NOMO-1 treated with dmso at 0.1 percent for 144 hours (cell line): ENCODE measurements around the gene OR2W3.
"Not testable (repeated sequence)": the region's sequence is repeated elsewhere in the genome, so short reads cannot be mapped to it uniquely, and the experiment has no call there.

Experiments
- DNase-seq: peaks from one replicate; lab custom pipeline; 2025; ENCODE audit not compliant: unreplicated experiment; lab: John Stamatoyannopoulos, UW

Gene OR2W3

DNA sequence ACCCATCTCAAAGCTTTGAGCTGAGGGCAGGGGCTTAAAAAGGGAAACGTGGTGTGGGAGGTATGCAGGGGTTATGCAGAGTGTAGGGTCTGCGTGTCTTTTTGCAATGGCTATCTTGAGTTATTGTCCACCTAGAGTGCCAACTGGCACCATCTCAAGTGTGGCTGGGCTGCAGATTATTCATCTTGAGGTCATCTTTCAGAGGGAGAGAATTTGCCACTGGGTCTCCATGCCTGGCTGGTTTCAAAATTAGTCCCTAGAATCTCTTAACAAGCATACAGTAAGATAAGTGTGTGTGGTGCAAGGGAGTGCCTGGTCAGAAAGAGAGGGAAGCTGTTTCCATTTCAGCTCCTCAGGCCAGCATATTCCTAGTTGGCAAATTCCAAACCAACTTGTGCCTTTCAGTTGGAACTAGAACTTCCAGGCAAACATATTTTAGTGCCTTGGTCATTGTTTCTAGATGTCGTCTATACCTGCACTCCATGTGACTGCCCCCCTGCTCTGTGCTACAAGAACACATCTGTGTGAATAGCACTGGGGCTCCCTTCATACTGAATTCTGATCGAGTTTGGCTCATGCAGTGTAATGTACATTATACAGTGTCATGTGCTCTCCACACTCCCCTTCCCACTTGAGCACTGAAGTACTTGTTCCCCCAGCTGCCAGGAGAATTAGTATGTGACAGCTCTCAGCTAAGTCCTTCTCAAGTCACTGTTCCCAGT lies 19.7 kb downstream of the OR2W3 start:
- no peak for DNase-seq

DNA sequence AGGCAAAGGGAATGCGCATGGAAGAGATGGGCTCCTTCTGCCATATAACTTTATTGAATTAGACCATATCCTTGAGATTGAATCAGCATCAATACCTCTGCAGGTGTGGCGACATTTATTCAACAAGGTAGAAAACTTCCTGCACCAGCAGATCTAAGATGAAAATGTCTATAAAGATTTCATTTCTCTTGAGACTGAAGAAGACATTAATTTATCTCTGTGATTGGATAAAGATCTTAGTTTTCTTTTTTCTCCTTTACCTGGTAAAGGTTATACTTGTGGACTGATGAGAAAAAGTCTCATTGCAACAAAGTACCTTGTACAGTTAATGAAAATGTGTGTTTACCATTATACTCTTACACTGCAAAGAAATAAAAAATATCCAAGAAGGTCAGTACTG lies 24.6 kb downstream of the OR2W3 start, which contains the start of gene OR2T8:
OR2T8 (plus strand) TSS at position 301 of the 400 bp plus-strand sequence. CDS start 766 bp downstream, outside the sequence.
- no peak for DNase-seq

DNA sequence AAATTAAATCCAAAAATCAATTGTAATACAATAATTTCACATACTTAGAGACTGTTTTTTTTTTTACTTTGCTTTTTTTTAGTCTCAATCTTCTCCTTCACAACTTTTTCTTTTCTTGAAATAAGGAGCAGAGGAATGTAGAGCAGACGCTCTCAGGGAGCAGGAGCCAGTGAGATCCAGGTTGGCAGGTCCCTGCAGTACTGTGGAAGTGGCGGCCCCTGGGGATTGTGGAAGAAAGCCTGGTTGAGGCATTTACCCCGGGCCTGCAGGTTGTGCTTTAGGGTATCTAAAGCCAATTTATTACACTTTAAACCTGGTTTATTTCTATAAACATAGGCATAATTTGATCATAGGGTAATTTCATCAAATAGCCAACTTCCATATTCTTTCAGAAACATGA lies 28.6 kb downstream of the OR2W3 start:
- DNase-seq: no peak

DNA sequence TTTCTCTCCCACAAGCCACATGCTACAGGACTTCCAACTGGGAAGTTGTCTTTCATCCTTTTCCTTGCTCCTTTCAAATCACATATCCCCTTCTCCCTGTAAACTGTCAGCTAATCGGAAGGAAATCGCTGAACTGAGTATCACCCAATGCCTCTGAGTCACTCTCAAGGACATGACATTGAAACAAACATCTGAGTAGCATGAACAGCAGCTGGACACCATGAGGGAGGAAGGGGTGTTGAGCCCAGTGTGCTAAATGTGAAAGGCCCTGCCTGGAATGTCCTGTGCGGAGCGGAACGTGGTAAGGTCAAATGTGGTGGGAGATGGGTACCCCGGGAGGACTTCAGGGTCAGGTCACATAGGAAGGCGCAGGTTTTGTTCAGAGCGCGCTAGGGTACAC lies 29.5 kb downstream of the OR2W3 start, which contains the start of gene OR2AJ1:
OR2AJ1 (plus strand) TSS at position 22 of the 400 bp plus-strand sequence. CDS start 8,880 bp downstream, outside the sequence.
- DNase-seq: no peak

- DNase-seq: no peak
These were observed 38.6 kb downstream of the OR2W3 start for GRCh38 chr1:247933989-247934388.

- no peak for DNase-seq
These were observed 40.4 kb downstream of the OR2W3 start for GRCh38 chr1:247935781-247936180.

- DNase-seq: no peak
These were observed 41.0 kb downstream of the OR2W3 start for GRCh38 chr1:247936415-247936814.

DNA sequence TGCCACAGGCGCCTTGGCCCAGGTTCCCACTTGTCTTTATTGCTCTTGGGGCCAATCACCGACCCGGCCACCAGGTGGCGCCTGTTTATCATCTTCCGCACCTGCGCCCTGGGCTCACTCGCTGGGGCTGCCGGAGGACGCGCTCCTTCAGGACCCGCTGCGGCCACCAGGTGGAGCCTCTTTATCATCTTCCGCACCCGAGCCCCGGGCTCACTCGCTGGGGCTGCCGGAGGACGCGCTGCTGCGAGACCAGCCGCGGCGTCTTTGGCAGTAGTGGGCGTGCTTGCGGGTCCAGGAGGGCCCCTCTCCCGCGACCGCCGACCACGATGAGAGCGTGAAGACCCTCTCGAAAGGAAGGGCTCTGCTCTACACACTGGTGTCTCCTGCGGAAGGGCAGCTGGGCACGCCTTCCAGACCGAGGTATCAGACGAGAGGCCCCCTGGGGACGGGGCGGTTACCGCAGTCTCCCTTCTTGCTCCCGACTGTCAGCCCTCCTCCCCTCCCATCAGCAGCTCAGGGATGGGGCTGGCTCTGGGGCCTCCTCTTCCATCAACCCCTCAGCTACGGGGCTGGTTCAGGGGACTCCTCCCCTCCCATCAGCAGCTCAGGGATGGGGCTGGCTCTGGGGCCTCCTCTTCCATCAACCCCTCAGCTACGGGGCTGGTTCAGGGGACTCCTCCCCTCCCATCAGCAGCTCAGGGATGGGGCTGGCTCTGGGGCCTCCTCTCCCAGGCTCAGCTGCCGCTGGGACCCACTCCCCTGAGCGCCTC lies 41.8 kb downstream of the OR2W3 start:
- DNase-seq: not testable (repeated sequence)

- DNase-seq: no peak
These were observed 47.2 kb downstream of the OR2W3 start for GRCh38 chr1:247942624-247943023.
